ENCODE data around the gene EEIG2. TPM values are rescaled to one million over a fixed set of nuclear protein-coding genes. Genes with fewer than 3 reads are reported as not detected.

Gene EEIG2
- total RNA-seq, 2 experiments from 2014 or later, result 11.6 to 12.2 TPM

DNA sequence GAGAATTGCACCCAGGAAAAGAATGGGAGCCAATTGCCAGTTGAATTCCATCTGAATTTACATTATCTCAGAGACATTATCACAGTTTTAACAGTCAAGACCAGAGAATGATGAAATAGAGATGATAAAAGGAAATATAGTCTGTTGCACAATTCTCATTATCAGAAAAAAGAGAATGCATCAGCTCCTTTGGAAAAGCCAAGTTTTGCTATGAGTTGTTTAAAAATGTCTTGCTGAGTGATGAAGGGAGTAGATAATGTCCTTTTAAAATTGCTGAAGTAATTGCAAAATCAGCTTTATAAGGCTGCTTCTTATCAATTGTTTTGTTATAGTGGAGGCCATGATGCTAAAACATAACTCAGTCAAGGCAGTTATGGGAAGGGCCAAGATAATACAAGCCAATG is 37.9 kb upstream of the EEIG2 start:
- no peak overlapping the region for H3K4me3 Mint-ChIP-seq
- H3K27ac Mint-ChIP-seq, result no peak overlapping the region
- Histone ChIP-seq H3K27me3 (ENCODE audit: control insufficient read depth in 1 of 2, insufficient read depth in 2 of 2, low read length in 2 of 2) (no peaks in the 10 kb centered on the region), H3K4me1 (ENCODE audit: insufficient read depth, low read length) (no peaks in the 10 kb centered on the region), H3K9me3 (ENCODE audit: control insufficient read depth in 1 of 2, insufficient read depth in 1 of 2, low read length in 2 of 2) (no peaks in the 10 kb centered on the region), H3K4me3 (ENCODE audit: low read length) (no peak overlapping the region), H3K36me3 (ENCODE audit: insufficient read depth, low read length) (no peaks in the 10 kb centered on the region), H3K27ac (ENCODE audit: low read depth in 1 of 2, low read length in 2 of 2) (no peak overlapping the region)
- DNase-seq, result no peak
- intact Hi-C loops (cut with DNase I, micrococcal nuclease), result no loop called here
- no peaks in the 10 kb centered on the region for H3K36me3 Mint-ChIP-seq (ENCODE audit: low read depth)
- H3K4me1 Mint-ChIP-seq (ENCODE audit: low read depth), result no peaks in the 10 kb centered on the region
- POLR2A ChIA-PET, result interaction anchor here (1.0 kb wide), 1 partner anchor 38 kb away, joined by 5 read pairs; the partner anchor contains the start of gene EEIG2
- TF ChIP-seq, protein P1, sequence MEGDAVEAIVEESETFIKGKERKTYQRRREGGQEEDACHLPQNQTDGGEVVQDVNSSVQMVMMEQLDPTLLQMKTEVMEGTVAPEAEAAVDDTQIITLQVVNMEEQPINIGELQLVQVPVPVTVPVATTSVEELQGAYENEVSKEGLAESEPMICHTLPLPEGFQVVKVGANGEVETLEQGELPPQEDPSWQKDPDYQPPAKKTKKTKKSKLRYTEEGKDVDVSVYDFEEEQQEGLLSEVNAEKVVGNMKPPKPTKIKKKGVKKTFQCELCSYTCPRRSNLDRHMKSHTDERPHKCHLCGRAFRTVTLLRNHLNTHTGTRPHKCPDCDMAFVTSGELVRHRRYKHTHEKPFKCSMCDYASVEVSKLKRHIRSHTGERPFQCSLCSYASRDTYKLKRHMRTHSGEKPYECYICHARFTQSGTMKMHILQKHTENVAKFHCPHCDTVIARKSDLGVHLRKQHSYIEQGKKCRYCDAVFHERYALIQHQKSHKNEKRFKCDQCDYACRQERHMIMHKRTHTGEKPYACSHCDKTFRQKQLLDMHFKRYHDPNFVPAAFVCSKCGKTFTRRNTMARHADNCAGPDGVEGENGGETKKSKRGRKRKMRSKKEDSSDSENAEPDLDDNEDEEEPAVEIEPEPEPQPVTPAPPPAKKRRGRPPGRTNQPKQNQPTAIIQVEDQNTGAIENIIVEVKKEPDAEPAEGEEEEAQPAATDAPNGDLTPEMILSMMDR (IDR thresholded peaks at IDR 0.05), result no peak
- ATAC-seq (ENCODE audit: poor library complexity), result no peak
- no peaks in the 10 kb centered on the region for H3K9me3 Mint-ChIP-seq
- H3K27me3 Mint-ChIP-seq, result peaks cover 11% of the 10 kb centered on the region
- CTCF ChIA-PET, result interaction anchor here (1.2 kb wide), 2 partner anchors 9 to 38 kb away, joined by 4 to 7 read pairs; partner anchors contain the start of gene EEIG2

DNA sequence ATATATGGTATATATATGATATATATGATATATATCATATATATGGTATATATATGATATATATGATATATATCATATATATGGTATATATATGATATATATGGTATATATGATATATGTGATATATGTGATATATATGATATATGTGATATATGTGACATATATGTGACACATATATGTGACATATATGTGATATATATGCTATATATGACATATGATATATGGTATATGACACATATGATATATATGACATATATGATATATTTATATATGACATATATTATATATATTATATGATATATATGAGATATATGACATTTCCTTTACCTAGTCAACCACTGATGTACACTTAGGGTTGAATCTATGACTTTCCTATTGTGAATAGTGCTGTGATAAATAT is 36.1 kb upstream of the EEIG2 start:
- Mint-ChIP-seq H3K9me3 (no peaks in the 10 kb centered on the region), H3K27me3 (peaks cover 11% of the 10 kb centered on the region), H3K36me3 (ENCODE audit: low read depth) (no peaks in the 10 kb centered on the region), H3K4me3 (no peak overlapping the region), H3K4me1 (ENCODE audit: low read depth) (no peaks in the 10 kb centered on the region), H3K27ac (no peak overlapping the region)
- Histone ChIP-seq H3K4me1 (ENCODE audit: insufficient read depth, low read length) (no peaks in the 10 kb centered on the region), H3K9me3 (ENCODE audit: control insufficient read depth in 1 of 2, insufficient read depth in 1 of 2, low read length in 2 of 2) (no peaks in the 10 kb centered on the region), H3K4me3 (ENCODE audit: low read length) (no peak overlapping the region), H3K36me3 (ENCODE audit: insufficient read depth, low read length) (no peaks in the 10 kb centered on the region), H3K27me3 (ENCODE audit: control insufficient read depth in 1 of 2, insufficient read depth in 2 of 2, low read length in 2 of 2) (no peaks in the 10 kb centered on the region), H3K27ac (ENCODE audit: low read depth in 1 of 2, low read length in 2 of 2) (no peak overlapping the region)
- TF ChIP-seq, protein P1 (IDR thresholded peaks at IDR 0.05), result no peak
- ChIA-PET POLR2A (no interaction called here), CTCF (interaction anchor here (1.0 kb wide), 1 partner anchor 36 kb away, joined by 3 read pairs; the partner anchor contains the start of gene EEIG2)
- ATAC-seq (ENCODE audit: poor library complexity) (no peak), DNase-seq (no peak)
- intact Hi-C loops (cut with DNase I, micrococcal nuclease), result no loop called here

DNA sequence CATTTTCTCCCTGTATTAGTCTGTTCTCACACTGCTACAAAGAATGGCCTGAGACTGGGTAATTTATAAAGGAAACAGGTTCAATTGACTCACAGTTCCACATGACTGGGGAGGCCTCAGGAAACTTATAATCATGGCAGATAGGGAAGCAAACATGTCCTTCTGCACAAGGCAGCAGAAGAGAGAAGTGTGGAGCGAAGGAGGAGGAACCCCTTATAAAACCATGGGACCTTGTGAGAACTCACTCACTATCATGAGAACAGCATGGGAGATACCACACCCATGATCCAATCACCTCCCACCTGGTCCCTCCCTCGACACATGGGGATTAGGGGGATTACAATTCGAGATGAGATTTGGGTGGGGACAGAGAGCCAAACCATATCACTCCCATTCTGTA is 35.2 kb upstream of the EEIG2 start:
- Mint-ChIP-seq H3K27me3 (peaks cover 4% of the 10 kb centered on the region), H3K36me3 (ENCODE audit: low read depth) (no peaks in the 10 kb centered on the region), H3K27ac (no peak overlapping the region), H3K4me1 (ENCODE audit: low read depth) (no peaks in the 10 kb centered on the region), H3K4me3 (no peak overlapping the region), H3K9me3 (no peaks in the 10 kb centered on the region)
- CTCF ChIA-PET, result interaction anchor here (1.0 kb wide), 1 partner anchor 35 kb away, joined by 3 read pairs; the partner anchor contains the start of gene EEIG2
- DNase-seq, result no peak
- Histone ChIP-seq H3K4me3 (ENCODE audit: low read length) (no peak overlapping the region), H3K27me3 (ENCODE audit: control insufficient read depth in 1 of 2, insufficient read depth in 2 of 2, low read length in 2 of 2) (no peaks in the 10 kb centered on the region), H3K4me1 (ENCODE audit: insufficient read depth, low read length) (no peaks in the 10 kb centered on the region), H3K27ac (ENCODE audit: low read depth in 1 of 2, low read length in 2 of 2) (no peak overlapping the region), H3K36me3 (ENCODE audit: insufficient read depth, low read length) (no peaks in the 10 kb centered on the region), H3K9me3 (ENCODE audit: control insufficient read depth in 1 of 2, insufficient read depth in 1 of 2, low read length in 2 of 2) (no peaks in the 10 kb centered on the region)
- no peak for ATAC-seq (ENCODE audit: poor library complexity)
- POLR2A ChIA-PET, result no interaction called here
- intact Hi-C loops (cut with DNase I, micrococcal nuclease), result no loop called here
- TF ChIP-seq, protein P1 (IDR thresholded peaks at IDR 0.05), result no peak

Data from CD4-positive, alpha-beta T cell (primary cell).